Erythroblast (primary cell): ENCODE measurements around the gene SDK2.

Source experiments
- GATA1 ChIP-seq: IDR thresholded peaks from 2 replicates; pipeline ENCODE4 v1.6.1; 2011; ENCODE audit warnings: low read depth, mild to moderate bottlenecking, control low read depth, low read length, moderate library complexity
- POLR2A ChIP-seq: IDR thresholded peaks from 2 replicates; pipeline ENCODE4 v1.6.1; 2011; ENCODE audit warnings: mild to moderate bottlenecking, low read length

GRCh38 chr17:73511719-73512115 is 132.5 kb downstream of the SDK2 start:
- TF ChIP-seq POLR2A: no peak
- no peak for TF ChIP-seq GATA1
